H1 (cell line): Measurements from ENCODE around the gene CRTC1. TPM values are rescaled to one million over a fixed set of nuclear protein-coding genes. Genes with fewer than 3 reads are reported as not detected.
A peak's percentile ranks its signal among the peaks of the same experiment; 100 is the strongest.

Experiments
- CTCF ChIA-PET: fragments of 300-600 bp; sonication (Branson Sonifier 250); formaldehyde crosslinking; loops from one replicate; lab custom pipeline; 2021; ENCODE audit not compliant: partially characterized antibody; lab: Charles Lee
- POLR2A ChIA-PET: fragments of 300-600 bp; sonication (Branson Sonifier 250); formaldehyde crosslinking; loops from one replicate; lab custom pipeline; 2021; ENCODE audit warnings: inconsistent platforms; ENCODE audit not compliant: partially characterized antibody; lab: Charles Lee
- DNase-seq, 2 experiments: peaks; one replicate each; pipeline versions ENCODE4 v3.0.0 to v3.0.0-alpha.2; 2010 to 2022; ENCODE audit warnings: low spot score in 2 of 2, low read depth in 1 of 2, mixed read lengths in 1 of 2
- FAIRE-seq: peaks from 2 replicates; lab custom pipeline; 2011; peaks lifted over from hg19 to GRCh38; lab: Jason Lieb, UNC
- H2AFZ ChIP-seq: 2 replicates; pipeline ENCODE4 v1.8.1; 2012; ENCODE audit warnings: low read length, inconsistent platforms
- H2AK5ac ChIP-seq: 2 replicates; pipeline ENCODE4 v1.6.1; 2013; ENCODE audit warnings: low read depth, low read length
- H2BK120ac ChIP-seq: replicated peaks from 2 replicates; pipeline ENCODE3; 2013; ENCODE audit warnings: low read depth, low read length, inconsistent platforms
- H2BK12ac ChIP-seq: 2 replicates; pipeline ENCODE4 v1.6.1; 2013; ENCODE audit warnings: low read depth, low read length
- H2BK15ac ChIP-seq: 2 replicates; pipeline ENCODE4 v1.6.1; 2013; ENCODE audit warnings: low read length
- H2BK20ac ChIP-seq: 2 replicates; pipeline ENCODE4 v1.6.1; 2013; ENCODE audit warnings: low read length
- H2BK5ac ChIP-seq: 2 replicates; pipeline ENCODE4 v1.6.1; 2013; ENCODE audit warnings: low read depth, low read length
- H3K14ac ChIP-seq: 2 replicates; pipeline ENCODE4 v1.6.1; 2013; ENCODE audit warnings: inconsistent platforms; ENCODE audit not compliant: insufficient read length
- H3K18ac ChIP-seq: 2 replicates; pipeline ENCODE4 v1.6.1; 2013; ENCODE audit warnings: low read length; ENCODE audit errors: extremely low read depth
- H3K23ac ChIP-seq: 2 replicates; pipeline ENCODE4 v1.6.1; 2013; ENCODE audit warnings: inconsistent platforms; ENCODE audit not compliant: insufficient read length
- H3K23me2 ChIP-seq: 2 replicates; pipeline ENCODE4 v1.6.1; 2013; ENCODE audit warnings: low read depth, low read length
- H3K27ac ChIP-seq: 2 replicates; pipeline ENCODE4 v1.6.1; 2011; ENCODE audit warnings: low read depth, low read length, inconsistent platforms
- H3K27me3 ChIP-seq, 4 experiments: replicated peaks in 1 of 4; 1 replicate in 1 of 4; 2 replicates in 3 of 4; pipeline versions ENCODE4 v1.6.1 to v1.8.1; 2011 to 2013; ENCODE audit warnings: low read length in 3 of 4, mild to moderate bottlenecking in 3 of 4, inconsistent platforms in 2 of 4, mixed read lengths in 2 of 4, moderate library complexity in 1 of 4; ENCODE audit not compliant: control insufficient read depth in 3 of 4, insufficient read depth in 3 of 4; ENCODE audit errors: extremely low read depth in 1 of 4
- H3K36me3 ChIP-seq, 4 experiments: 2 replicates each; pipeline versions ENCODE4 v1.6.1 to v1.8.1; 2011 to 2013; ENCODE audit warnings: mild to moderate bottlenecking in 4 of 4, low read length in 3 of 4, moderate library complexity in 2 of 4, control low read depth in 1 of 4, inconsistent platforms in 1 of 4; ENCODE audit not compliant: insufficient read depth in 4 of 4, control insufficient read depth in 2 of 4
- H3K4ac ChIP-seq: replicated peaks from 2 replicates; pipeline ENCODE3; 2013; ENCODE audit warnings: low read length, low read depth, mixed read lengths, inconsistent platforms; ENCODE audit not compliant: insufficient read length
- H3K4me1 ChIP-seq, 4 experiments: replicated peaks in 1 of 4; 1 replicate in 1 of 4; 2 replicates in 3 of 4; pipeline versions ENCODE4 v1.6.1 to v1.8.1; 2011 to 2013; ENCODE audit warnings: low read length in 3 of 4, inconsistent platforms in 2 of 4, mixed read lengths in 1 of 4; ENCODE audit not compliant: insufficient read depth in 4 of 4, control insufficient read depth in 3 of 4
- H3K4me2 ChIP-seq, 2 experiments: 2 replicates each; pipeline versions ENCODE4 v1.6.1 to v1.8.1; 2011 to 2013; ENCODE audit warnings: low read depth in 2 of 2, low read length in 2 of 2, control low read depth in 1 of 2, inconsistent platforms in 1 of 2, mild to moderate bottlenecking in 1 of 2; ENCODE audit not compliant: insufficient read depth in 1 of 2
- H3K4me3 ChIP-seq, 4 experiments: fragments of 200-600, 300-600 bp in 1 of 4; sonication (generic), shearing (Covaris generic), sonication (Bioruptor Twin) in 1 of 4; 2 replicates each; pipeline versions ENCODE4 v1.5.1 to v1.8.1; 2011 to 2016; ENCODE audit warnings: low read length in 4 of 4, low read depth in 3 of 4, control low read depth in 2 of 4, inconsistent platforms in 2 of 4, mild to moderate bottlenecking in 2 of 4, mixed read lengths in 1 of 4, moderate library complexity in 1 of 4; ENCODE audit not compliant: insufficient read depth in 2 of 4; ENCODE audit errors: extremely low read depth in 1 of 4
- H3K56ac ChIP-seq: replicated peaks from 2 replicates; pipeline ENCODE3; 2013; ENCODE audit warnings: low read depth, mild to moderate bottlenecking, mixed read lengths, low read length, inconsistent platforms; ENCODE audit not compliant: insufficient read length
- H3K79me1 ChIP-seq: 2 replicates; pipeline ENCODE4 v1.6.1; 2013; ENCODE audit warnings: low read depth, low read length, control low read depth
- H3K79me2 ChIP-seq, 2 experiments: 2 replicates each; pipeline versions ENCODE4 v1.6.1 to v1.8.1; 2012 to 2013; ENCODE audit warnings: low read length in 2 of 2, mild to moderate bottlenecking in 2 of 2, inconsistent platforms in 1 of 2; ENCODE audit not compliant: insufficient read depth in 2 of 2, control insufficient read depth in 1 of 2
- H3K9ac ChIP-seq, 4 experiments: replicated peaks in 1 of 4; 1 replicate in 1 of 4; 2 replicates in 3 of 4; pipeline versions ENCODE4 v1.6.1 to v1.8.1; 2011 to 2013; ENCODE audit warnings: low read depth in 3 of 4, low read length in 3 of 4, control low read depth in 2 of 4, mild to moderate bottlenecking in 2 of 4, moderate library complexity in 2 of 4, inconsistent platforms in 1 of 4; ENCODE audit errors: extremely low read depth in 1 of 4
- H3K9me3 ChIP-seq, 2 experiments: 2 replicates each; pipeline versions ENCODE4 v1.6.1 to v1.8.1; 2012 to 2013; ENCODE audit warnings: mild to moderate bottlenecking in 2 of 2, moderate library complexity in 2 of 2, control low read depth in 1 of 2, inconsistent platforms in 1 of 2, low read depth in 1 of 2, low read length in 1 of 2, mixed read lengths in 1 of 2; ENCODE audit not compliant: insufficient read depth in 2 of 2
- H4K20me1 ChIP-seq, 2 experiments: replicated peaks in 1 of 2; 2 replicates each; pipeline versions ENCODE3 to v1.8.1; 2011 to 2013; ENCODE audit warnings: inconsistent platforms in 2 of 2, low read length in 2 of 2, mild to moderate bottlenecking in 1 of 2; ENCODE audit not compliant: insufficient read depth in 2 of 2, control insufficient read depth in 1 of 2
- H4K5ac ChIP-seq: 2 replicates; pipeline ENCODE4 v1.6.1; 2013; ENCODE audit warnings: low read length, low read depth, mixed read lengths, inconsistent platforms; ENCODE audit not compliant: insufficient read length
- H4K8ac ChIP-seq: 2 replicates; pipeline ENCODE4 v1.8.0; 2013; ENCODE audit warnings: mild to moderate bottlenecking, moderate library complexity, low read length, inconsistent platforms; ENCODE audit not compliant: insufficient read depth; ENCODE audit errors: extremely low read depth
- H4K91ac ChIP-seq: replicated peaks from 2 replicates; pipeline ENCODE3; 2013; ENCODE audit warnings: low read length, mixed read lengths, inconsistent platforms; ENCODE audit not compliant: insufficient read length
- CTCF ChIP-seq, 3 experiments: IDR thresholded peaks; 1 replicate in 2 of 3; 2 replicates in 1 of 3; pipeline versions ENCODE4 v1.5.1 to v1.6.1; 2011; ENCODE audit warnings: low read length in 3 of 3, mild to moderate bottlenecking in 3 of 3, inconsistent platforms in 2 of 3, low read depth in 1 of 3, moderate library complexity in 1 of 3; ENCODE audit not compliant: insufficient read depth in 1 of 3; ENCODE audit errors: control extremely low read depth in 1 of 3
- GABPA ChIP-seq: IDR thresholded peaks from 2 replicates; pipeline ENCODE4 v1.6.1; 2011; ENCODE audit warnings: mild to moderate bottlenecking, low read length, moderate library complexity, borderline replicate concordance; ENCODE audit not compliant: insufficient read depth
- GTF2F1 ChIP-seq: IDR thresholded peaks from 2 replicates; pipeline ENCODE4 v1.6.1; 2012; ENCODE audit warnings: low read depth, low read length, improper control_type of control experiment, borderline replicate concordance
- POLR2A ChIP-seq, 2 experiments: IDR thresholded peaks; 1 replicate in 1 of 2; 2 replicates in 1 of 2; pipeline ENCODE4 v1.6.1; 2011; ENCODE audit warnings: low read depth in 2 of 2, low read length in 2 of 2, mild to moderate bottlenecking in 2 of 2; ENCODE audit errors: control extremely low read depth in 1 of 2
- RAD21 ChIP-seq, 2 experiments: IDR thresholded peaks in 1 of 2; conservative IDR thresholded peaks in 1 of 2; 2 replicates each; pipeline ENCODE4 v1.6.1; 2011; ENCODE audit warnings: low read depth in 2 of 2, low read length in 2 of 2, improper control_type of control experiment in 1 of 2, inconsistent platforms in 1 of 2, mild to moderate bottlenecking in 1 of 2, moderate library complexity in 1 of 2
- SP4 ChIP-seq: IDR thresholded peaks from 2 replicates; pipeline ENCODE4 v1.6.1; 2012; ENCODE audit warnings: low read length, inconsistent platforms
- YY1 ChIP-seq: IDR thresholded peaks from 2 replicates; pipeline ENCODE4 v1.6.1; 2011; ENCODE audit warnings: low read depth, mild to moderate bottlenecking, low read length
- WGBS, 2 experiments: shearing (Covaris generic) in 1 of 2; methylation state at CpG; one replicate each; pipeline versions ENCODE4 v1.1.6 to v1.1.7; 2013 to 2015; ENCODE audit warnings: low lambda C conversion rate in 2 of 2, mixed read lengths in 2 of 2, inconsistent platforms in 1 of 2, low coverage in 1 of 2, missing lambda C conversion rate in 1 of 2; ENCODE audit not compliant: insufficient replicate concordance in 2 of 2, insufficient coverage in 1 of 2, insufficient read length in 1 of 2; ENCODE audit errors: extremely low coverage in 1 of 2, missing lambda C conversion rate in 1 of 2; 5-methylcytosine and 5-hydroxymethylcytosine counted together
- polyA plus RNA-seq, 7 experiments: library from polyadenylated mRNA; depleted of rRNA in 3 of 7; stranded (reverse) in 5 of 7; unstranded in 2 of 7; fragments of >200 nt in 5 of 7; fragments of 200-250 nt in 2 of 7; gene quantifications; 1 replicate in 5 of 7; 2 replicates in 1 of 7; 4 replicates in 1 of 7; pipeline versions ENCODE4 v1.2.1 to v1.2.3, GENCODE V29; 2011 to 2013; ENCODE audit warnings: missing spikeins in 2 of 7, mixed read lengths in 2 of 7
- total RNA-seq: library from RNA; stranded (reverse); fragmentation: NEBNext Ultra II Directional; extraction: Animal tissue kit (Norgen Biotek cat#: 25700); gene quantifications from 2 replicates; pipeline ENCODE4 v1.2.1, GENCODE V29; 2021

The CRTC1 gene
- total and polyA plus RNA-seq, 2 of the 8 experiments (the other 6 are each of a cell fraction or from before 2014, with no cell fraction given): 2.9 to 8.5 TPM

- no peak overlapping the region for H2AFZ ChIP-seq
- WGBS, 2 experiments: 93% methylated on average over 11 of the region's 15 CpGs; no CpG with 5 or more reads in 1 of the 2 experiments
- H3K4me2 ChIP-seq: no peak overlapping the region
- DNase-seq: no peak
- no peak overlapping the region for H4K8ac ChIP-seq
- TF ChIP-seq GABPA (peak; percentile 29; the same call in 1 of the 2 replicates), YY1 (0 out of 2 replicates have a peak, but pooled peaks have one; percentile 50), GTF2F1 (no peak), SP4 (no peak), POLR2A (IDR thresholded peaks at IDR 0.05; ENCODE audit: control extremely low read depth in 1 of 2, low read depth in 2 of 2, low read length in 2 of 2) (no peak), RAD21 (IDR thresholded peaks at IDR 0.05 in 1 of 2, conservative IDR thresholded peaks at IDR 0.05 in 1 of 2; ENCODE audit: low read depth in 2 of 2, low read length in 2 of 2) (peak; percentile 18 to 34; a peak in 2 of 4 replicates), CTCF (IDR thresholded peaks at IDR 0.05; ENCODE audit: control extremely low read depth in 1 of 3, insufficient read depth in 1 of 3, low read depth in 1 of 3, low read length in 3 of 3) (peak; percentile 31 to 39 (median 33); a peak in 3 of 4 replicates)
- TF ChIP-seq, all 59 proteins: peak for 4
- H3K4ac ChIP-seq: no peak overlapping the region
- no peak for FAIRE-seq
- no peak overlapping the region for H3K4me3 ChIP-seq
- no peak overlapping the region for H3K56ac ChIP-seq
- no peaks in the 10 kb centered on the region for H3K79me1 ChIP-seq
- no peak overlapping the region for H4K5ac ChIP-seq
- no peak overlapping the region for H3K9ac ChIP-seq
- no peak overlapping the region for H2BK15ac ChIP-seq
- no peak overlapping the region for H2BK120ac ChIP-seq
- POLR2A ChIA-PET: no interaction called here
- no peak overlapping the region for H2BK20ac ChIP-seq
- H3K79me2 ChIP-seq: no peaks in the 10 kb centered on the region
- H4K20me1 ChIP-seq: peaks cover 7 to 23% of the 10 kb centered on the region in 2 experiments
- no peak overlapping the region for H2BK12ac ChIP-seq
- no peaks in the 10 kb centered on the region for H3K9me3 ChIP-seq
- H3K14ac ChIP-seq: no peak overlapping the region
- no peak overlapping the region for H3K18ac ChIP-seq
- CTCF ChIA-PET: interaction anchor here (1.4 to 4.9 kb wide), 2 partner anchors 28 to 77 kb away, joined by 4 to 26 read pairs; no protein-coding TSS in a partner anchor
- no peak overlapping the region for H4K91ac ChIP-seq
- no peak overlapping the region for H3K27ac ChIP-seq
- no peaks in the 10 kb centered on the region; the same call in 1 of the 2 replicates for H3K23me2 ChIP-seq
- no peak overlapping the region for H3K23ac ChIP-seq
- H2AK5ac ChIP-seq: no peak overlapping the region
- peaks cover 0 to 7% (median 3%) of the 10 kb centered on the region in 4 experiments; a peak in 2 of 7 replicates for H3K4me1 ChIP-seq
- H3K27me3 ChIP-seq: peaks cover 9 to 60% (median 48%) of the 10 kb centered on the region in 4 experiments
- H3K36me3 ChIP-seq: no peaks in the 10 kb centered on the region
- H2BK5ac ChIP-seq: no peak overlapping the region
Measured at GRCh38 chr19:18769989-18770528, 86.6 kb downstream of the CRTC1 start.
